ENCODE results near the gene TCFL5.

Gene TCFL5

DNA sequence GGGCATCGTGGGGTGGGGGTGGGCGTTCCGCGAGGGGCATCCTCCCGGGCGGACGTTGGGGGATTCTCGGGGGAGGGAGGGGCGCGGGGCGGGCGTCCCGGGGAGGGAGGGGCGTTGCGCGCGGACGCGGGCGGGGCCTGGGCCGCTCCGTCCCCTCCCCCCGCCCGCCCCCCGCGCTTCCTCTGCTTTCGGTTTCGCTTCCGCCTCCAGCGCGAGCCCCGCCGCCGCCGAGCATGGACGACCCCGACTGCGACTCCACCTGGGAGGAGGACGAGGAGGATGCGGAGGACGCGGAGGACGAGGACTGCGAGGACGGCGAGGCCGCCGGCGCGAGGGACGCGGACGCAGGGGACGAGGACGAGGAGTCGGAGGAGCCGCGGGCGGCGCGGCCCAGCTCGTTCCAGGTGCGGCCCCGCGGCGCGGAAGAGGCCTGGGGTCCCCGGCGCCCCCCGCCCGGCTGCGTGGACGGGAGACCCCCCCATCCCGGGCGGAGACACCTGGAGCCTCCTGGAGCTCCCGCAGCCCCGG lies 56.9 kb downstream of the TCFL5 start, which contains the start of gene OGFR:
Gene OGFR, plus strand, starts transcription at position 209 of the 528 bp plus-strand sequence. Its CDS starts 25 bp downstream, at position 234.
- no peak for TF ChIP-seq CTCF (IDR thresholded peaks at IDR 0.05; ENCODE audit: unreplicated experiment in 3 of 3)
- H3K4me1 Mint-ChIP-seq, result peaks cover 20% of the 10 kb centered on the region

DNA sequence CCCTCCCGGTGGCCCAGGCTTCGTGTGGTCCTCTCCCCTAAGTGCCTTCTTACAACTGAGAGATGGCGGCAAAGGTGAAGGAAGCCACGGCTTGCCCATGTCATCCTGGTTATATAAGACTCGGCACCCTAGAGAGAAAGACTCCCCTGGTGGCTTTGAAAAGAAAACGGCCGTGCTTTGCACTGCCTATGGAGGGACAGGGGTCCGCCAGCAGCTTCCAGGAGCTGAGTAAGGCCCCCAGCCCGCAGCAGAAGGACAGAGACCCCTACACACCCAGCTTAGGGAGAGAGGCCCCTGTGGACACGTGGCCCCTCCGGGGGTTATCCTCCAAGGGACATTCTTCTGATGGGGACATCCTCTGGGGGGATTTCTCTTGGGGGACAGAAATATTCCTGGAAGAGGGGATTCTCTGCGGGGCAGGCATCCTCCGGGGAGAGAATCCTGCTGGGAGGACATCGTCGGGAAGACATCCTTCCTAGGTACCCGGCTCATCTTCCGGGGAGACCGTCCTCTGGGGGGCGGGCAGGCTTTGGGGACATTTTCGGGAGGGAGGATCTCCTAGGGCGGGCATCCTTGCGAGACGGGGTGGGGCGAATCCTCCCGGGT lies 57.5 kb downstream of the TCFL5 start:
- H3K27me3 Mint-ChIP-seq (ENCODE audit: low read depth), result peaks cover 10% of the 10 kb centered on the region
- peak in 1 of 3 experiments; percentile 7 for TF ChIP-seq CTCF (IDR thresholded peaks at IDR 0.05; ENCODE audit: unreplicated experiment in 3 of 3)

More for the DNA sequence above, 56.9 kb downstream of the TCFL5 start, which contains the start of gene OGFR:
- peak within 1 kb of the TSS; percentile 93 to 97 (median 94) for H3K4me3 Mint-ChIP-seq
- H3K9me3 Mint-ChIP-seq, result no peaks in the 10 kb centered on the region
- peaks cover 17% of the 10 kb centered on the region for H3K36me3 Mint-ChIP-seq (ENCODE audit: low read depth)
- H3K27ac Mint-ChIP-seq, result peak within 1 kb of the TSS; percentile 80 to 95 (median 88)
- peaks cover 10% of the 10 kb centered on the region for H3K27me3 Mint-ChIP-seq (ENCODE audit: low read depth)

GRCh38 chr20:62802026-62802712 lies 59.5 kb downstream of the TCFL5 start:
- H3K4me1 Mint-ChIP-seq, result peaks cover 27% of the 10 kb centered on the region
- no peaks in the 10 kb centered on the region for H3K9me3 Mint-ChIP-seq
- TF ChIP-seq CTCF (IDR thresholded peaks at IDR 0.05; ENCODE audit: unreplicated experiment in 3 of 3), result no peak
- no peak overlapping the region for H3K27ac Mint-ChIP-seq
- peaks cover 32% of the 10 kb centered on the region for H3K36me3 Mint-ChIP-seq (ENCODE audit: low read depth)
- H3K27me3 Mint-ChIP-seq (ENCODE audit: low read depth), result peaks cover 10% of the 10 kb centered on the region
- H3K4me3 Mint-ChIP-seq, result peak overlapping the region; percentile 93 to 97 (median 94)

More for the DNA sequence above, 57.5 kb downstream of the TCFL5 start:
- Mint-ChIP-seq H3K27ac (peak overlapping the region; percentile 80 to 95 (median 88)), H3K4me1 (peaks cover 20% of the 10 kb centered on the region), H3K4me3 (peak overlapping the region; percentile 93 to 97 (median 94)), H3K9me3 (no peaks in the 10 kb centered on the region), H3K36me3 (ENCODE audit: low read depth) (peaks cover 21% of the 10 kb centered on the region)

DNA sequence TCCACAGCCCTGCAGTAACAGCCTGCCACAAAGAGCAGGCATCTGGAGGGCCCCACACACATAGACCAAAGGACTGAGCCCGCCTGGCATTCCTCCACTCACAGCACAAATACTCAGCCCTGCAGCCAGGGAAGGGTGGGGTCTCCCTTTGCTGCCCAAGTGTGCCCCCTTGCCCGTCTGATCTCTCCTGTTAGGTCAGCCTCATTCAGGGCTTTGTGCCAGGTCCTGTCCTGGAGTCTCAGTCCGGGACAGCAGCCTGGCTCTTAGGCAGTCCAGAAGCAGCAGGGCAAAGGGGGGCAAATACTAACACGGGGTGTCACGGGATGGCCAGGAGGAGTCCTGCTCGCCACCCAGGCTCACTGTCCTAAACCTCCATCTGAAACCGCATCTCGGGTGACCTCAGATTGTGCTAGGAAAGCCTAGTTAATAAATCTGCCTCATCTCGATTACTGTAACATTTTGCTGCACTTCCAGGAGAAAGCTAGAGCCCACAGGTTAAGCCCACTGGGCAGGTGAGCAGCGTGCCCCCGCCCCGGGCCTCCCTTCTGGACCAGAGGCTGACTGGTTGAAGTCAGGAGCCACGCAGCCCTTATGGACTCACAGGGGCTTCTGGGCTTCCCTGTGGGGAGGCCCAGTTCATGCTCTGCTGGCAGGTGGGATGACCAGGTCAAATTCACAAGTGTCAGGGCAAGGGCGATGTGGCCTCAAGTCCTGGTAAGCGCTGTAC lies 60.2 kb downstream of the TCFL5 start:
- peaks cover 32% of the 10 kb centered on the region for H3K36me3 Mint-ChIP-seq (ENCODE audit: low read depth)
- H3K9me3 Mint-ChIP-seq, result no peaks in the 10 kb centered on the region
- H3K27ac Mint-ChIP-seq, result no peak overlapping the region
- peaks cover 10% of the 10 kb centered on the region for H3K27me3 Mint-ChIP-seq (ENCODE audit: low read depth)
- H3K4me3 Mint-ChIP-seq, result peak overlapping the region in 2 of 3 experiments; percentile 36 to 45
- peaks cover 27% of the 10 kb centered on the region for H3K4me1 Mint-ChIP-seq
- TF ChIP-seq CTCF (IDR thresholded peaks at IDR 0.05; ENCODE audit: unreplicated experiment in 3 of 3), result no peak

GRCh38 chr20:62800314-62801259 lies 61.0 kb downstream of the TCFL5 start:
- Mint-ChIP-seq H3K27me3 (ENCODE audit: low read depth) (peaks cover 10% of the 10 kb centered on the region), H3K4me1 (peaks cover 32% of the 10 kb centered on the region), H3K36me3 (ENCODE audit: low read depth) (peaks cover 32% of the 10 kb centered on the region), H3K27ac (peak overlapping the region in 1 of 3 experiments; percentile 37), H3K4me3 (peak overlapping the region; percentile 26 to 76 (median 74)), H3K9me3 (no peaks in the 10 kb centered on the region)
- TF ChIP-seq CTCF (IDR thresholded peaks at IDR 0.05; ENCODE audit: unreplicated experiment in 3 of 3), result no peak
